Type B pancreatic cell (in vitro differentiated cells): ENCODE measurements around the gene CPNE9. TPM values are rescaled to one million over a fixed set of nuclear protein-coding genes. Genes with fewer than 3 reads are reported as not detected.
A peak's percentile ranks its signal among the peaks of the same experiment; 100 is the strongest.

Experiments
- DNase-seq: peaks from one replicate; pipeline ENCODE4 v3.0.0; 2021; ENCODE audit warnings: mixed read lengths; ENCODE audit not compliant: unreplicated experiment; ENCODE audit errors: extremely low spot score
- H3K27ac Mint-ChIP-seq: 2 replicates; pipeline ENCODE4 v1.8.0; 2021; ENCODE audit warnings: mild to moderate bottlenecking, mixed read lengths
- H3K27me3 Mint-ChIP-seq: 2 replicates; pipeline ENCODE4 v1.8.0; 2021; ENCODE audit warnings: mixed read lengths
- H3K36me3 Mint-ChIP-seq: 2 replicates; pipeline ENCODE4 v1.8.0; 2021; ENCODE audit warnings: mixed read lengths
- H3K4me1 Mint-ChIP-seq: one replicate; pipeline ENCODE4 v1.8.0; 2021; ENCODE audit warnings: mixed read lengths; ENCODE audit not compliant: unreplicated experiment
- H3K4me3 Mint-ChIP-seq: 2 replicates; pipeline ENCODE4 v1.8.0; 2021; ENCODE audit warnings: mild to moderate bottlenecking, mixed read lengths
- H3K9me3 Mint-ChIP-seq: 2 replicates; pipeline ENCODE4 v1.8.0; 2021; ENCODE audit warnings: mixed read lengths
- CTCF ChIP-seq: fragments of 200-600 bp; sonication (generic); conservative IDR thresholded peaks from 2 replicates; pipeline ENCODE4 v1.5.0; 2021; ENCODE audit warnings: antibody characterized with exemption, mild to moderate bottlenecking
- long read RNA-seq: library from polyadenylated mRNA; unstranded; transcript quantifications from one replicate; pipeline ENCODE4 v2.0.0, GENCODE V29; 2020
- total RNA-seq: library from RNA; stranded (reverse); gene quantifications from 2 replicates; pipeline ENCODE4 v1.2.1, GENCODE V29; 2021; ENCODE audit warnings: low replicate concordance

CPNE9 gene
- 0.34 and 0.59 TPM in 2 replicates for total RNA-seq
- long read RNA-seq, partial matches to known transcripts, result 0 of 1 reads
- long read RNA-seq, other reads (novel, unspliced or antisense), result 1 of 1 reads

GRCh38 chr3:9703736-9704346, at the start of gene CPNE9:
CPNE9 (plus strand) TSS chr3:9703833; CDS start chr3:9703997, 164 bp downstream.
- no peak for DNase-seq
- H3K27ac Mint-ChIP-seq, result no peak within 1 kb of the TSS
- H3K36me3 Mint-ChIP-seq, result peaks cover 7% of the 10 kb centered on the region
- H3K27me3 Mint-ChIP-seq, result peaks cover 50% of the 10 kb centered on the region
- peak within 1 kb of the TSS; percentile 79 for H3K4me3 Mint-ChIP-seq
- no peaks in the 10 kb centered on the region for H3K9me3 Mint-ChIP-seq
- no peaks in the 10 kb centered on the region for H3K4me1 Mint-ChIP-seq
- TF ChIP-seq CTCF, result no peak

GRCh38 chr3:9659849-9660248, 43.8 kb upstream of the CPNE9 start:
- DNase-seq, result no peak
- Mint-ChIP-seq H3K9me3 (no peaks in the 10 kb centered on the region), H3K4me3 (no peak overlapping the region), H3K36me3 (peaks cover 18% of the 10 kb centered on the region), H3K27me3 (no peaks in the 10 kb centered on the region), H3K27ac (no peak overlapping the region), H3K4me1 (no peaks in the 10 kb centered on the region)
- no peak for TF ChIP-seq CTCF

- Mint-ChIP-seq H3K27me3 (no peaks in the 10 kb centered on the region), H3K9me3 (no peaks in the 10 kb centered on the region), H3K36me3 (peaks cover 18% of the 10 kb centered on the region), H3K27ac (no peak overlapping the region), H3K4me3 (no peak overlapping the region), H3K4me1 (no peaks in the 10 kb centered on the region)
- DNase-seq, result no peak
- no peak for TF ChIP-seq CTCF
Observed at GRCh38 chr3:9660972-9661371, 42.7 kb upstream of the CPNE9 start.

GRCh38 chr3:9664119-9664751, 39.4 kb upstream of the CPNE9 start:
- Mint-ChIP-seq H3K9me3 (no peaks in the 10 kb centered on the region), H3K4me1 (no peaks in the 10 kb centered on the region), H3K36me3 (peaks cover 18% of the 10 kb centered on the region), H3K27ac (no peak overlapping the region), H3K4me3 (no peak overlapping the region), H3K27me3 (no peaks in the 10 kb centered on the region)
- no peak for TF ChIP-seq CTCF
- no peak for DNase-seq

GRCh38 chr3:9666704-9667445, 36.8 kb upstream of the CPNE9 start:
- no peak for DNase-seq
- Mint-ChIP-seq H3K4me1 (no peaks in the 10 kb centered on the region), H3K4me3 (no peak overlapping the region), H3K9me3 (no peaks in the 10 kb centered on the region), H3K27ac (no peak overlapping the region), H3K27me3 (no peaks in the 10 kb centered on the region), H3K36me3 (peaks cover 15% of the 10 kb centered on the region)
- TF ChIP-seq CTCF, result no peak
